Hematopoietic multipotent progenitor cell (in vitro differentiated cells): ENCODE results near the gene NAAA. TPM values are rescaled to one million over a fixed set of nuclear protein-coding genes. Genes with fewer than 3 reads are reported as not detected.

Experiments used
- total RNA-seq: library from RNA; depleted of rRNA; stranded (reverse); fragments of >200 nt; gene quantifications from one replicate; pipeline ENCODE4 v1.2.3, GENCODE V29; 2012

NAAA gene
- total RNA-seq, 1 donor, result 49.3 TPM

Other genes starting within 250 kb of the NAAA start
- 23.7 TPM for gene USO1, start 216.4 kb downstream of the NAAA start, total RNA-seq
- under 0.01 TPM for gene PPEF2, start 38.6 kb downstream of the NAAA start, total RNA-seq
- 9.4 TPM for gene SDAD1, start 49.9 kb upstream of the NAAA start, total RNA-seq
- under 0.01 TPM for gene CXCL9, start 66.5 kb upstream of the NAAA start, total RNA-seq
- gene CXCL10, start 82.5 kb upstream of the NAAA start, total RNA-seq, result 0.81 TPM
- 0.27 TPM for gene CXCL11, start 95.1 kb upstream of the NAAA start, total RNA-seq
- gene ART3, start 133.7 kb upstream of the NAAA start, total RNA-seq, result not detected
- gene NUP54, start 207.4 kb upstream of the NAAA start, total RNA-seq, result 36.4 TPM